HG03432 (cell line): ENCODE measurements around the gene DYNC2LI1.
"Not testable (repeated sequence)": the region's sequence is repeated elsewhere in the genome, so short reads cannot be mapped to it uniquely, and the experiment has no call there.

Source experiments
- ATAC-seq: cut with Tn5 transposase; IDR thresholded peaks from one replicate; pipeline ENCODE4 v1.9.1; 2021; ENCODE audit warnings: mild to moderate bottlenecking, moderate library complexity; ENCODE audit not compliant: unreplicated experiment

The DYNC2LI1 gene

DNA sequence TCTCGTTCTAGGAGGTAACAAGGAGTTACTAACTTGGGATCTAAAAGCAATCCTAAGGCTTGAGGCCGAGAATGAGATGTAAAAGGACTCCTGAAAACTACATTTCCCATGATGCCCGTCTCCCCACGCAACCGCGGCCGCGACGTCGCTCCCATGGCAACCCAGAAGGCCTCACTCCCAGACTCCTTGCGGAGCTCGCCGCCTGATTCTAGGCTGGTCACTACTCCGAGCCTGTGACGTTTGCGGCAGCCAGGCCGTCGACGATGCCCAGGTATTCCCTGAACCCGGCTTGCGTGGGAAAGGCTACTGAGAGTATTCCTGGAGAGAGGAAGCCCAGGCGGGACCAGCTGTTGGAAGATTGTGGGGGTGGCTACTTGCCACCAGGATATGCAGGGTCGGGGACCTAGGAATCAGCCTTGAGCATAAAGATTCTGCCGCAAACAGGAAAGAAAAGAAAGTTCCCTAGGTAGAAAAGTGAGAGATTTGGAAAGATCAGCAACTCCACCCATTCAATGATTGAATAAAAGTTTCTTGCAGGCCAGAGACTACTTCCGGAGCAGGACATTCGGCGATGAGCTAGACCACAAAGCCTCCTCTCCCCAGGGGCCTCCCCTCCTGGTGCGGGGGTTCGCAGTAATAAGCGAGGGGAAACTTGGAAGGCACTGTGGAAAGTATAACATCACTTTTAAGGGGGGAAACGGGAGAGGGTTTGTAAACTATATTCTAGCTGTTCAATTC lies at the start of gene DYNC2LI1:
TSS of gene DYNC2LI1 (plus strand) at position 164 of the 738 bp plus-strand sequence. CDS start at position 264, 100 bp downstream.
- ATAC-seq = peak; percentile 99

DNA sequence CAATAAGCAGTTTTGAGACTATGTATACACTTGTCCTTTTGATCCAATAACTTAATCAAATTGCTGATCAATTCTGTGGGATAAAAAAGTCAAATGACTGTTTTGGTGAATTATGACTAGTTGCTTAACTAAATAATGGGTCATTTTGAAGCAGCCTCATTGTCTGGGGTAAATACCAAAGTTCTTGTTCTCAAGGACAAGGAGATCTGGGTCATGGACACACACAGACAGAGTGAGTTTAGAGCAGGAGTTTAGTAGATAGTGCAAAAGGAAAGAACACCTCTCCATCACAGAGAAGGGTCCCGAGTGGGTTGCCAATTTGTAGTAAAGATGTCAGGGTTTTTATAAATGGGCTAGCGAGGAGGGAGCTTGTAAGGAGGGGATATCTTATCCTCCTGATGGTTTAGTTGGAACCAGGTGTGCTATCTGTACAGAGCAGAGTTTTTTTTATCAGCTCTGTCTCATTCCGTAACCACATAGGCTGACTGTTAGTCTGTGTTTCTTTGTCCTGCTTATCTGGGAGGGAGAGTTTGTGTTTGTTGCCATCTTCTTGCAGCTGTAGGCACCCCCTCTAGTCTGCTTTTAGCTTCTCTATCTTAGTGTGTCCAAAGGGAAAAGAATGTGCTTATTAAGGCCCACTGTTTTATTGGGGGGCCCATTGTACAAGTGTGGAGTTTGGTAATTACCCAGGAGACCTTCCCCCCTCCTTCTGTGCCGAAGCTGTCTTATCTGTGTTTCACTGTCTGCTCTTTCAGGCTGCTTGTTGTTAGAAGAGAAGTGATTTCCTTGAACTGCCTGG lies 48.9 kb upstream of the DYNC2LI1 start:
- no peak for ATAC-seq

DNA sequence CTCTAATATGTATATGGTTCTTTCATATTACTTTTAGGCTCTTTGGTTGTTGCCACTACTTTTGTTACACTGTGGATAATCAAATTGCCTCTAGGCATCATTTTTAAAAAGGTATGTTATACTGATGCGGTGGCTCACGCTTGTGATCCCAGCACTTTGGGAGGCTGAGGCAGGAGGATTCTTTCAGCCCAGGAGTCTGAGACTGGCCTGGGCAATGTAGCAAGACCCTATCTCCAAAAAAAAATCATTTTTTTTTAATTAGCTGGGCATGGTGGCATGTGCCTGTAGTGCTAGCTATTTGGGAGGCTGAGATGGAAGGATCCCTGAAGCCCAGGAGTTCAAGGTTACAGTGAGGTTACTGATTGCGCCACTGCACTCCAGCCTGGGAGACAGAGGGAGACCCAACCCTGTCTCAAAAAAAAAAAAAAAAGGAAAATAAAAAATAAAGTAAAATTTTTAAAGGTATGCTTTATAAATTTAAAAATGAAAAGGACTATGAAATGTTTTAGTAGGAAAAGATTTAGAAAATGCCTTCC lies 48.1 kb upstream of the DYNC2LI1 start:
- ATAC-seq = no peak

DNA sequence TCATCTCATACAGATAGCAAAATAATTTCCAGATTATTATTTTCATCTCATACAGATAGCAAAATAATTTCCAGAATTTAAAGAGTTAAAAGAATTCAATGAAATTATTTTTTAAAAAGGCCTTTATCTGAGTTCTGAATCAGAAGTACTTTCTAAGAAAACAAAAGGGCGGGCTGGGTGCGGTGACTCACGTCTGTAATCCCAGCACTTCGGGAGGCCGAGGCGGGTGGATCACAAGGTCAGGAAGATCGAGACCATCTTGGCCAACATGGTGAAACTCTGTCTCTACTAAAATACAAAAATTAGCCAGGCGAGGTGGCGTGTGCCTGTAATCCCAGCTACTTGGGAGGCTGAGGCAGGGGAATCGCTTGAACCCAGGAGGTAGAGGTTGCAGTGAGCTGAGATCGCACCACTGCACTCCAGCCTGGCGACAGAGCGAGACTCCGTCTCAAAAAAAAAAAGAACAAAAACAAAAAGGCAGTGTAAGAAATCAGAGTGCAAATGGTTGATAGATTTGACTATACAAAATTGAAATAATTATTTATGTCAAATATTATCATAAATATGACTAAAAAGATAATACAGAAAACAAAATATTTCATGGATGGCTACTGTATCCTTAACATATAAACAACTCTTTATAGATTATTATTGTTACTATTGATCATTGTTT lies 46.7 kb upstream of the DYNC2LI1 start:
- ATAC-seq = not testable (repeated sequence)

DNA sequence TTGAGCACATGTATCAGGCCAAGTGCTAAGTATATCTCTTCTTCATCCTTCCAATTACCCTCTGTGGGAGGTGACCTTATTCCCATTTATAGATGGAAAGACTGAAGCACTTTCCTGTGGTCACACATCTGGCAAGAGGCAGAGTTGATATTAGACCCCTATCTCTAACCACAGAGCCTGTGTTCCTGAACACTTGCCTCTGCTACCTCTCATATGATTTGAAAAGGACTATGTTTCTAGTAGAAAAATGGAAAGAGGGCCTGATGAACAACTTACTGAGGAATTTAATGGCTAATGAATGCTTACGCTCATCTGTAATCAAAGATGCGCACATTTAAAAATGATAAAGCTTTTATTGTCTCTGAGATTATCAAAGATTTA lies 46.2 kb upstream of the DYNC2LI1 start:
- ATAC-seq = no peak

DNA sequence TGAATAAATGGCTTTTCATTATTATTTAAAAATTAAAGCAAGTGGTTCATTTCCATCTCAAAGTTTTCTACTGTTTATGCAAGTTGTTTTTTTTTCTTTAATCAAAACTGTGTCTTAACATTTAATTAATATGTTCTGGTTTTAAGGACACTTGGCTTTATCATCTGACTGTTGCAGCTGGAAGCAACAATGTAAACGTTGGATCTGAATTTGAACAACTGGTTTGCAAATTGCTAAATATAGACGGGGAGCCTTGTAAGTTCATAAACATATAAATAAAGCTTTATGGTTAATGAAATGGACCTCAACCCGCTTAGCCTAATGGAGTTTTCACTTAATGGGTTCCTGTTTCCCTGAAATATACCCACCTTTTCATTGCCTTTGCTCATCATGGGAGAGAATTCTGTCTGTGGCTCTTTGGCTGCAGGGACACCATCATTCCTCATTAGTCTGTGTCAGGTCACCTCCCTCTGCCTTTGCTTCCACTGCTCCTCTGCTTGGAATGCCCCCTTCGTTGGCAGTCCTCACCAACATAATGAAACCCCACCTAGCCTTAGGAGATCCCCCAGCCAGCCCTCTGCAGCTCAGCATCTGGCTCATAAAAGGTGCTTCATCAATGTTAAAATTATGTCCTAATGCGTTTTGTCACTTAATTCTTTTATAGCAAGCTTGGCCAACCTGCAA lies 44.2 kb upstream of the DYNC2LI1 start:
- no peak for ATAC-seq

DNA sequence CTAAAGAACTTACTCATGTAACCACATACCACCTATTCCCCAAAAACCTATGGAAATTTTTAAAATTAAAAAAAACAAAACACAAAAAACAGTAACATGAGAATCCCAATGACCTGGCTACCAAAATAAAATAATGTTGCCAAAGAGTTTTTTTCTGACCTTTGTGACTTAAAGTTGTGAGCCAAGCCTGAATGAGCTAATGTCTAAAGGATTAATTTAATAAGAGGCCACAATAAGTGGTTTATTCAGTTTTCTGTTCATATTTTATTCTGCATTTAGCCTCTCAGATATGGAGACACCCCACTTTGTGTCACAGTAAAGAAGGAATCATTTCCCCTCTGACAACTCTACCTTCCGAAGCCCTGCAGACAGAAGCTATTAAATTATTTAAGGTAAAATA lies 42.6 kb upstream of the DYNC2LI1 start:
- no peak for ATAC-seq

DNA sequence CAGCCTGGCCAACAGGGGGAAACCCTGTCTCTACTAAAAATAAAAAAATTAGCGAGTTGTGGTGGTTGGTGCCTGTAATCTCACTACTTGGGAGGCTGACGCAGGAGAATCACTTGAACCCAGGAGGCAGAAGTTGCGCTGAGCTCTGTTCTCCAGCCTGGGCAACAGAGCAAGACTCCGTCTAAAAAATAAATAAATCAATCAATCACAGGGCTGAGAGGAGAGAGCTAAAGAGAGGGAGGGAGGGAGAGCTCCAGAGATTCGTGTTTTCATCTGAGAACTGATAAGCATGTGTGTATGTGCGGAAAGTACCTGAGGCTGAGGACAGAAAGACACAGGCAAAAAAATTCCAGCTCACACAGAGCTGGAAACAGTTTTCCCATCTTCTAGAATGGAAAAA lies 37.2 kb upstream of the DYNC2LI1 start:
- no peak for ATAC-seq

DNA sequence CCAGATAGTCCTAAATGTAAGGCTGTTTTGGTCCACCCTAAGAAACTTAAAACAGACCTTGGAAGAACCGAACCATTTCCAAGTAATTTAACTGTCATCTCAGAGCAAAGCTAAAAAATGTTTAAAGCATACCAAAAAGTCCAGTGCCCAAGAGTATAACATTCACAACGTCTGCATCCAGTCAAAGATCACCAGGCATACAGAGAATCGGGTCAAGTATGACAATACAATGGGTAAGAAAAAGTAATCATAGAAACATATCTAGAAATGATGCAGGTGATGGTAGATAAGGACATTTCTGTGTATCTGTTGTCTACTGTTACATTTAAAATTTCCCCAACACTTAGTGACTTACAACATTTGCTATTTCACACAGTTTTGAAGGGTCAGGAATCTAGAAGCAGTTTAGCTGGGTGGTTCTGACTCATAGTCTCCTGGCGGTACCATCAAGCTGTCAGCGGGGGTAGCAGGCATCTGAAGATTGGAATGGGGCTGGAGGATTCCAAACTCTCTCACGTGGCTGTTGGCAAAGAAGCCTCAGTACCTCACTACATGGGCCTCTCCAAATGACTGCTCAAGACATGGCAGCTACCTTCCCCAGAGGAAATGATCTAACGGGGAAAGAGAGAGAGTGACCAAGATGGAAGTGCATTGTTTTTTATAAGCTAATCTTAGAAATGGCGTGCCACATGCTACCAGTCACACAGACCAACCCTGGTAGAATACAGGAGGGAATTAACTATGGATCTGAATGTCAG lies 36.6 kb upstream of the DYNC2LI1 start:
- ATAC-seq = no peak

DNA sequence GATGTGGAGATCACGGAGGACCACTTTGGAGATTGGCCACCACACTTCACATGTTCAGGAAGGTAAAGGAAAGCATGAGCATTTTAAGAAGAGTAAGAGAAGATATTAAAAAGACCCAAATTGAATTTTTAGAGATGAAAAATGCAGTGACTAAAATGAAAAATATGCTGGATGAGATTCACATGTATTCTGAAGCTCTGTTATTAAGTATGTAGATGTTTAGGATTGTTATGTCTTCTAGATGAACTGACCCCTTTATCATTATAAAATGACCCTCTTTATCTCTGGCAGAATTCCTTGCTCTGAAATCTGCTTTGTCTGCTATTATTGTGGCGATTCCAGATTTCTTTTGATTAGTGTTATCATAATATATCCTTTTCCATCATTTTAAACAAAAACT lies 36.0 kb upstream of the DYNC2LI1 start:
- no peak for ATAC-seq

DNA sequence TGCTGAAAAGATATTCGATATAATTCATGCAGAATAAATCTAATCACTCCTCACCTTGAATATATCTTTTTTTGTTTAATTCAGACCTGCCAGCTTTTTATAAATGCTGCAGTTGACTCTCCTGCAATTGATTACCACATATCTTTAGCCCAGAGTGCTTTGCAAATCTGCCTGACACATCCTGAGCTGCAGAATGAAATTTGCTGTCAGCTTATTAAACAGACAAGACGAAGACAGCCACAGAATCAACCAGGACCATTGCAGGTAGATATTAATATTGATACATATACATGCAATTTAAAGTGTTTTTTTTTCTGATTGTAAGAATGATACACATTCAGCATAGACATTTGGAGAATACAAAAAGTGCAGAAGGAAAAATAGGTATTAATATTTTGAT lies 35.6 kb upstream of the DYNC2LI1 start:
- ATAC-seq = no peak

DNA sequence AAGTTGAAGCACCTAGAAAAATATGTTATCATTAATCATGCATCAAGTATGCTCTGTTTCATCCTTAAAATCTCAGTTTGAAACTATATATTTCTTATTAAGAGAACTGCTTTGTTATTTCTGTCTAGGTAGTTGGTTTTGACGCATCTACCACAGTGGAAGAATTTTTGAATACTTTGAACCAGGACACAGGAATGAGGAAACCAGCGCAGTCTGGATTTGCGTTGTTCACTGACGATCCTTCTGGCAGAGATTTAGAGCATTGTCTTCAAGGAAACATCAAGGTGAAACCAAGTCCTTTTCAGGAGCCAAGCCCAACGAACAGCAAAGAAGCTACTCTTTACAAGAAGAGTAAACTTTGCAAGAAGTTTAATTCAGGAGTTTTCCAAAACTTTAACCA lies 30.1 kb upstream of the DYNC2LI1 start:
- no peak for ATAC-seq

DNA sequence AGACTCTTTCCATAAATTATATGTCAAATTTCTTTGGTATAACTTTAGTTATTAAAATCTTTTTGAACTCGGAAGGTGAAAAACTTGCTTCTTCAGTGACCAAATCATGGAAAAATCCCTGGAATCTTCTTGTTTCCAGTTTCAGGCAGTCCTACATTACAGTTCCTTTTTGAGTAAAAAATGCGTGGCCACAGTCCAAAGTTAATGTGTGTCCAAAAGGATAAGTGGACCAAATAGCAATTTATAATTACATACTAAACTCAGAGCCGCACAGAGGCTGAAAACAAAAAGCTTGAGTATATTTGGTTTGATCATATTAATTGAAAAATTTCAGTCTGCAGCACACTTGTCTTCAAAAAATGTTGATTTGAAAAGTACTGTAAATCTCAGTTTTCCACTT lies 28.4 kb upstream of the DYNC2LI1 start:
- ATAC-seq = no peak

DNA sequence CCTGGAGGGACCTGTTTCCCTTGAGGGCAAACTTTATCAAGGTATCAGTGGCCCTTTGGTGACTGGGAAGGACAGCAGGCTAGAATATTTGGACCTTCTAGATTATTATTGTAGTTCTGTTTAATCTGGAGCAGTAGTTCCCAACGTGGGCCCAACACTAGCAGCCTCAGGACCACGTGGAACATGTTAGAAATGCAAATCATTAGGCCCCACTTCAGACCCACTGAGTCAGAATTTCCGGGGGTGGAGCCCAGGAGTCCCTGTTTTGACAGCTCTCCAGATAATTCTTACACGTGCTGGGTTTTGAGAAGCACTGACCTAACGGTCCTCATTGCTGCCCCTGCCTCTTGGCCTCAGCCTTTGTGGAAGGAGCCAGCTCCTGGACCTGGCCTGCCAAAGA lies 25.5 kb upstream of the DYNC2LI1 start:
- ATAC-seq = no peak

DNA sequence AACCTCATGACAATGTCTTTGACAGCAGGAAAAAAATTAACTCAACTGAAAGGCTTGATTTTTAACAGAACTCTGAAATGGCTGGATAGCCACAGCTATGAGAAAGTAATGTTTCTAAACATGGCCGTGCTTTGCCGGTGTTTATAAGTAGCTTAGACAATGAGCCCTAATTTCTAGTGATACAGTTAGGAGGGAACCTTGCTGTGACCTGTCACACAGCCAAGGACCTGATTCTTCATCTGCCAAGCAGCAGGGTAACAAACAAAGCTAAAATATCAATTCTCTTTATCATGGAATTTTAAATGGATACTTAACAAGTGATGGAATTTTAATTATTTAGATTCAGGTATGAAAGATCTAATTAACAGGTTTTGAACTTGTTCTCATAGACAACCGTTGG lies 24.3 kb upstream of the DYNC2LI1 start:
- no peak for ATAC-seq

DNA sequence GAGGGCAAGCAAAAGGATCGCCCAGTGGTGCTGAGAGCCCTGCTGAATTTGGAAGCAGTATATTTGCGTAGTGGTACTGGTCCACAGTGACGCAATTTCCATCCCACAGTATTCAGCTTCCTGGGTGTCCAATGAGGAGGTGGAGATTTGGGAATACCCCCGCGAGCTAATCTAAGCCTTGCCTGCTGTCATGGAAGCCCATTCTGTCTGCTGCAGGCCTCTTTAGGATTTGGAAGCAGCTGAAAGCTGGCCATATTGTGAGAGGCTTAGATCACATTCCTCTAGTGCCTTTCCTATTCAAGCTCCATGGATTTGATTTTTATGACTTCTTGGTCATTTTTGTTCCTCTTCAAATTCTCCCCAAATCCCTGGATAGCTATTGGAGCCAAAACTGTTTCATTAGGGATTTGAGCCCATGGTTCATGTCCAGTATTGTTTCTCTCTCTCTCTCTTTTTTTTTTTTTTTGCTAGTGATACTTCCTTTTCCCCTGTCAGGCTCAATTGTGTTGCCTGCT lies 22.3 kb upstream of the DYNC2LI1 start:
- ATAC-seq = no peak

DNA sequence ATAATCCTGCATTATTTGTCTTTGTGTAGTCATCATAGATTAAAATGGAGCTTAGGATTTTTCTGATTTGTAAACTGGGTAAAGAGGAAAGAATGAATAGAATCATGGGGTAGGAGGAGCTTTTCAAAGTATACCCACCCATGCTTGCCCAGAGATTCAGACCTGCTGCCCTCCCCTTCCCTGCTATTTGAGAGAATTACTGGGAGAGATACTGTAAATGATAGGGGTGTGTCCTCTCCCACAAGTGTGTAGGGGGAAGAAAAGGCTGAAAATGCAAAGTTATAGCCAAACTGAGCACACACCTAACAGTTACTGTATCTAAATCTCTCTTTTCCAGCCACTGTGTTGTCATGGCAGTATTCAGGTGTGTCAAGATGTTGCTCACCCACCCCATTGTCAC lies 21.5 kb upstream of the DYNC2LI1 start:
- no peak for ATAC-seq

DNA sequence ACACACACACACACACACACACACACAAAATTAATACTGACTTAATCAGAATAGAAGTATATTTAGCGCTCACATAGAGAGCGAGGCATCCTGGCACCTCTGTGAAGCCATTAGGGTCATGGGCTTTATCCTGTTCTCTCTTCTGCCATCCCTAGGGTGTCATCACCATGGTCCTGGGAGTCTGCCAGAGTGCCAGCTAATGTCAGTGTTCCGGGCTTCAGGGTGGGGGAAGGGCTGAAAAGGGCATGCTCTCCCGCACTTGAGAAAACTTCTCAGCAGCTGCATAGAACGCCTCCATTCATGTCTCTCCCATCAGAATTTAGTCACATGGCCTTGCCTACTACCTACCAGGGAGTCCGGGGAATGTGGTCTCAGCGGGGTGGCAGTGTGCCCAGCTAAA lies 19.7 kb upstream of the DYNC2LI1 start:
- ATAC-seq = no peak

DNA sequence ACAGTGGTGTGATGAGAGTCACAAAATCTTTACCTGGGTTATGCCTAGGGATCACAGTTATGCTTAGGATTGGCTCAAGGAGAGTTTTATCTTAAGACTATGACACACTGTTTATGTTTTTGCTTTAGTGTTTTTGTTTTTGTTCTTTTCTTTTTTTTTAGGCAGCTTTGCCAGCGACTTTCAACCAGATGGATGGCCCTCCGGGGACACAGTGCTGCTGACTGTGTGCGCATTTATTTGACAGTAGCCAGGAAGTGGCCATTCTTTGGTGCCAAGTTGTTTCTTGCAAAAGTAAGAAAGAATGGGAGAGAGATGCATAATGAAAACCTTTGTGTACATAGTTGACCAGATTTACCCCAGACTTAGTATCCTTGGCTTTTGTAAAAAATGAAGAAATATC lies 15.1 kb upstream of the DYNC2LI1 start:
- no peak for ATAC-seq

DNA sequence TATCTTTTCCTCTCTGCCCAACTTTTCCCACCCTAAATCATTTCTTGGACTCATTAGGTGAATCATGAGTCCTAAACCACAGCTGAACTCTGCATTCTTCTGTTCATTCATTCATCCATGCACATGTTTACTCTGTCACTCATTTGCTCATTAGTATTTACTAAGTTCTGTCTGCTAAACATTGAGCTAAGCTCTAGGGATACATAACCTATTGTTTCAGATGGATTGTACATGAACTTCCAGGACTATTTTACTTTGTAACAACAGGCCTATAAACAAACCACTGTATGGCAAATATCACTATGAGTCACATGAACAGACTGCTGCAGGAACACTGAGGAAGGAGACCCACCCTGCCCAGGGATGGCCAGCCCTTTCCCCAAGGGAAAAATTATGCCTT lies 14.6 kb upstream of the DYNC2LI1 start:
- ATAC-seq = no peak
